Lower lobe of right lung (tissue), 2 donors: Measurements from ENCODE around the gene LIMA1. TPM values are rescaled to one million over a fixed set of nuclear protein-coding genes. Genes with fewer than 3 reads are reported as not detected.
"Not testable (repeated sequence)": the region's sequence is repeated elsewhere in the genome, so short reads cannot be mapped to it uniquely, and the experiment has no call there.

ENCODE experiments used
- ATAC-seq, 2 donors: fragments of 200-7000 bp; cut with Tn5 transposase; one replicate each; pipeline ENCODE4 v1.9.1; 2020 to 2022; ENCODE audit warnings: mild to moderate bottlenecking in 2 of 2, moderate library complexity in 2 of 2
- DNase-seq: peaks from one replicate; pipeline ENCODE4 v3.0.0-alpha.2; 2020
- H3K27ac ChIP-seq: fragments of 200-600 bp; one replicate; pipeline ENCODE4 v1.8.0; 2022
- H3K27me3 ChIP-seq: fragments of 200-600 bp; one replicate; pipeline ENCODE4 v1.8.0; 2022; ENCODE audit warnings: low read depth
- H3K36me3 ChIP-seq: fragments of 200-600 bp; one replicate; pipeline ENCODE4 v1.8.0; 2022; ENCODE audit warnings: mild to moderate bottlenecking
- H3K4me1 ChIP-seq: fragments of 200-600 bp; one replicate; pipeline ENCODE4 v1.8.0; 2022
- H3K4me3 ChIP-seq: fragments of 200-600 bp; one replicate; pipeline ENCODE4 v1.8.0; 2022; ENCODE audit warnings: mild to moderate bottlenecking
- H3K9me3 ChIP-seq: fragments of 200-600 bp; one replicate; pipeline ENCODE4 v1.8.0; 2022
- intact Hi-C: fragments of 100-400 bp; cut with DNase I; formaldehyde crosslinking; loops from one replicate; pipeline ENCODE4 v1.11.0; 2022
- long read RNA-seq: library from polyadenylated mRNA; unstranded; transcript quantifications from one replicate; pipeline ENCODE4 v2.0.0, GENCODE V29; 2021
- total RNA-seq: library from RNA; stranded (reverse); fragmentation: NEBNext Ultra II Directional; extraction: Animal tissue kit (Norgen Biotek cat#: 25700); gene quantifications from one replicate; pipeline ENCODE4 v1.2.1, GENCODE V29; 2021
- TF ChIP-seq, protein P1 (sequence below): fragments of 200-600 bp; IDR thresholded peaks from one replicate; pipeline ENCODE4 v1.8.0; 2022; ENCODE audit warnings: antibody characterized with exemption, mild to moderate bottlenecking
- donor health status: DM: no; HTN: yes; CAD: no; lungs with severe emphysema.

Gene LIMA1
- 76.6 TPM for total RNA-seq
- long read RNA-seq, transcript LIMA1-215 (8 exons, 3,254 nt), result minor isoform, 19 of 91 reads
- long read RNA-seq, transcript LIMA1-201 (11 exons, 3,706 nt), result major isoform, 28 of 91 reads
- long read RNA-seq, partial matches to known transcripts, result 11 of 91 reads
- long read RNA-seq, other reads (novel, unspliced or antisense), result 20 of 91 reads

GRCh38 chr12:50283229-50283923, at the start of gene LIMA1:
LIMA1 (minus strand) TSS chr12:50283520; CDS start chr12:50248751, 34,769 bp downstream.
- intact Hi-C loops, result no loop called here
- Histone ChIP-seq H3K36me3 (no peaks in the 10 kb centered on the region), H3K27me3 (no peaks in the 10 kb centered on the region), H3K4me3 (peak within 1 kb of the TSS; percentile 94), H3K27ac (peak within 1 kb of the TSS; percentile 87), H3K4me1 (peaks cover 42% of the 10 kb centered on the region), H3K9me3 (no peaks in the 10 kb centered on the region)
- ATAC-seq, result peak; percentile 100
- peak; percentile 95 for DNase-seq
- TF ChIP-seq, protein P1, sequence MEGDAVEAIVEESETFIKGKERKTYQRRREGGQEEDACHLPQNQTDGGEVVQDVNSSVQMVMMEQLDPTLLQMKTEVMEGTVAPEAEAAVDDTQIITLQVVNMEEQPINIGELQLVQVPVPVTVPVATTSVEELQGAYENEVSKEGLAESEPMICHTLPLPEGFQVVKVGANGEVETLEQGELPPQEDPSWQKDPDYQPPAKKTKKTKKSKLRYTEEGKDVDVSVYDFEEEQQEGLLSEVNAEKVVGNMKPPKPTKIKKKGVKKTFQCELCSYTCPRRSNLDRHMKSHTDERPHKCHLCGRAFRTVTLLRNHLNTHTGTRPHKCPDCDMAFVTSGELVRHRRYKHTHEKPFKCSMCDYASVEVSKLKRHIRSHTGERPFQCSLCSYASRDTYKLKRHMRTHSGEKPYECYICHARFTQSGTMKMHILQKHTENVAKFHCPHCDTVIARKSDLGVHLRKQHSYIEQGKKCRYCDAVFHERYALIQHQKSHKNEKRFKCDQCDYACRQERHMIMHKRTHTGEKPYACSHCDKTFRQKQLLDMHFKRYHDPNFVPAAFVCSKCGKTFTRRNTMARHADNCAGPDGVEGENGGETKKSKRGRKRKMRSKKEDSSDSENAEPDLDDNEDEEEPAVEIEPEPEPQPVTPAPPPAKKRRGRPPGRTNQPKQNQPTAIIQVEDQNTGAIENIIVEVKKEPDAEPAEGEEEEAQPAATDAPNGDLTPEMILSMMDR, result peak; percentile 46

- TF ChIP-seq, protein P1, result no peak
- ATAC-seq (no peak), DNase-seq (no peak)
- no peaks in the 10 kb centered on the region for H3K27me3 ChIP-seq
- H3K27ac ChIP-seq, result no peak overlapping the region
- no peaks in the 10 kb centered on the region for H3K36me3 ChIP-seq
- no peaks in the 10 kb centered on the region for H3K9me3 ChIP-seq
- H3K4me1 ChIP-seq, result peaks cover 5% of the 10 kb centered on the region
- H3K4me3 ChIP-seq, result no peak overlapping the region
- intact Hi-C loops, result no loop called here
Observed at GRCh38 chr12:50331745-50332144, 48.4 kb upstream of the LIMA1 start.

- H3K4me3 ChIP-seq, intact Hi-C loops, H3K36me3 ChIP-seq, H3K9me3 ChIP-seq, DNase-seq, H3K27ac ChIP-seq, H3K27me3 ChIP-seq, ATAC-seq: not testable (repeated sequence)
- H3K4me1 ChIP-seq, result peaks cover 13% of the 10 kb centered on the region
Observed at GRCh38 chr12:50328664-50329063, 45.3 kb upstream of the LIMA1 start.

- Histone ChIP-seq H3K9me3 (no peaks in the 10 kb centered on the region), H3K27me3 (no peaks in the 10 kb centered on the region), H3K4me1 (peaks cover 13% of the 10 kb centered on the region), H3K27ac (peak overlapping the region; percentile 14), H3K36me3 (no peaks in the 10 kb centered on the region), H3K4me3 (no peak overlapping the region)
- intact Hi-C loops, result no loop called here
- peak; percentile 90 to 94 for ATAC-seq
- TF ChIP-seq, protein P1, result no peak
- DNase-seq, result peak; percentile 69
Observed at GRCh38 chr12:50326590-50327284, 43.4 kb upstream of the LIMA1 start.

- H3K27me3 ChIP-seq, result no peaks in the 10 kb centered on the region
- no peaks in the 10 kb centered on the region for H3K36me3 ChIP-seq
- no peak overlapping the region for H3K4me3 ChIP-seq
- no peak for DNase-seq
- peak; percentile 53 to 63 for ATAC-seq
- peaks cover 13% of the 10 kb centered on the region for H3K4me1 ChIP-seq
- intact Hi-C loops, result no loop called here
- TF ChIP-seq, protein P1, result no peak
- H3K9me3 ChIP-seq, result no peaks in the 10 kb centered on the region
- peak overlapping the region; percentile 14 for H3K27ac ChIP-seq
Observed at GRCh38 chr12:50325890-50326391, 42.6 kb upstream of the LIMA1 start.

DNA sequence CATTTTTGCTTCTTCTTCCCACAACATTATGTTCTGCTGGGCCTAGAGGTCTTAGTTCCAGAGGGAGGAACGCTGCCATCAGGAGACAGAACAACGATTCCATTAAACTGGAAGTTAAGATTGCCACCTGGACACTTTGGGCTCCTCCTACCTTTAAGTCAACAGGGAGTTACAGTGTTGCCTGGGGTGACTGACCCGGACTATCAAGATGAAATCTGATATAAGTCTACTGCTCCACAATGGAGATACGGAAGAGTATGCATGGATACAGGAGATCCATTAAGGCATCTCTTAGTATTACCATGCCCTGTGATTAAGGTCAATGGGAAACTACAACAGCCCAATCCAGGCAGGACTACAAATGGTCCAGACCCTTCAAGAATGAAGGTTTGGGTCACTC, 41.5 kb upstream of the LIMA1 start:
- ATAC-seq, intact Hi-C loops: not testable (repeated sequence)
- H3K4me1 ChIP-seq, result peaks cover 13% of the 10 kb centered on the region

DNA sequence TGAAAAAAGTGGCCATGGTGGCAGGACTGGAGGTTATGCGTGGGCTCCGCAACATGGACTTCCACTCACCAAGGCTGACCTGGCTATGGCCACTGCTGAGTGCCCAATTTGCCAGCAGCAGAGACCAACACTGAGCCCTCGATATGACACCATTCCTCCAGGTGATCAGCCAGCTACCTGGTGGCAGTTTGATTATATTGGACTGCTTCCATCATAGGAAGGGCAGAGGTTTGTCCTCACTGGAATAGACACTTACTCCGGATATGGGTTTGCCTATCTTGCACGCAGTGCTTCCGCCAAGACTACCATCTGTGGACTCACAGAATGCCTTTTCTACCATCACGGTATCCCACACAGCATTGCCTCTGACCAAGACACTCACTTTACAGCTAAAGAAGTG, 40.8 kb upstream of the LIMA1 start:
- intact Hi-C loops, H3K27me3 ChIP-seq, H3K4me3 ChIP-seq, H3K9me3 ChIP-seq, H3K27ac ChIP-seq, DNase-seq, H3K36me3 ChIP-seq, ATAC-seq: not testable (repeated sequence)
- peaks cover 13% of the 10 kb centered on the region for H3K4me1 ChIP-seq

More for the DNA sequence above, 41.5 kb upstream of the LIMA1 start:
- not testable (repeated sequence) for H3K4me3 ChIP-seq, DNase-seq, H3K9me3 ChIP-seq, H3K27me3 ChIP-seq, H3K27ac ChIP-seq, H3K36me3 ChIP-seq
